Measurements from ENCODE around the gene SPPL2A. TPM values are rescaled to one million over a fixed set of nuclear protein-coding genes. Genes with fewer than 3 reads are reported as not detected.

SPPL2A gene
- total RNA-seq, 4 donors from 2014 or later, result 63.8 to 128 (median 100) TPM

GRCh38 chr15:50687302-50687902 lies 78.1 kb downstream of the SPPL2A start:
- DNase-seq, result no peak
- Histone ChIP-seq H3K9me3 (no peaks in the 10 kb centered on the region), H3K4me1 (peaks cover 6 to 49% (median 28%) of the 10 kb centered on the region in 3 donors), H3K4me3 (peak overlapping the region; percentile 46 to 86 (median 72)), H3K27me3 (no peaks in the 10 kb centered on the region), H3K27ac (peak overlapping the region; percentile 82 to 97 (median 91)), H3K36me3 (peaks cover 0 to 3% (median 0%) of the 10 kb centered on the region in 3 donors)
- TF ChIP-seq CTCF (IDR thresholded peaks at IDR 0.05) (no peak), POLR2A (IDR thresholded peaks at IDR 0.05) (no peak)
- 38 to 60% methylated on average over 10 of the region's 10 CpGs for WGBS, 2 donors
- intact Hi-C loops (cut with DNase I), result loop anchor here (2.0 to 10.0 kb wide), 2 partner anchors 77 to 187 kb away; partner anchors contain the start of gene SPPL2A

- intact Hi-C loops (cut with DNase I), result loop anchor here (2.0 to 10.0 kb wide), 2 partner anchors 78 to 188 kb away; partner anchors contain the start of gene SPPL2A
- H3K4me3 ChIP-seq, result peak within 1 kb of the TSS; percentile 46 to 86 (median 72)
- H3K27ac ChIP-seq, result peak within 1 kb of the TSS; percentile 82 to 97 (median 91)
- H3K9me3 ChIP-seq, result no peaks in the 10 kb centered on the region
- peaks cover 6 to 52% (median 28%) of the 10 kb centered on the region in 3 donors for H3K4me1 ChIP-seq
- H3K27me3 ChIP-seq, result no peaks in the 10 kb centered on the region
- H3K36me3 ChIP-seq, result peaks cover 0 to 3% (median 0%) of the 10 kb centered on the region in 3 donors
- WGBS, 2 donors, result 0% methylated on average over 10 to 14 of the region's 80 CpGs
- peak; percentile 62 for DNase-seq
- TF ChIP-seq CTCF (IDR thresholded peaks at IDR 0.05), result peak in 1 of 6 experiments; percentile 14
- TF ChIP-seq POLR2A (IDR thresholded peaks at IDR 0.05), result peak in 3 of 4 donors; percentile 48 to 80 (median 60)
Observed at GRCh38 chr15:50686469-50687301, 78.8 kb downstream of the SPPL2A start, which contains the start of gene TRPM7. TSS of gene TRPM7 (minus strand) at chr15:50686797. CDS start at chr15:50686533, 264 bp downstream.

- no peak for DNase-seq
- peaks cover 0 to 3% (median 0%) of the 10 kb centered on the region in 3 donors for H3K36me3 ChIP-seq
- no peaks in the 10 kb centered on the region for H3K27me3 ChIP-seq
- intact Hi-C loops (cut with DNase I), result loop anchor here (2.0 to 10.0 kb wide), 2 partner anchors 79 to 189 kb away; partner anchors contain the start of gene SPPL2A
- no peaks in the 10 kb centered on the region for H3K9me3 ChIP-seq
- TF ChIP-seq CTCF (IDR thresholded peaks at IDR 0.05) (no peak), POLR2A (IDR thresholded peaks at IDR 0.05) (no peak)
- peaks cover 6 to 58% (median 28%) of the 10 kb centered on the region in 3 donors for H3K4me1 ChIP-seq
- peak overlapping the region; percentile 82 to 97 (median 91) for H3K27ac ChIP-seq
- 0 to 4% methylated on average over 3 to 17 of the region's 30 CpGs for WGBS, 2 donors
- peak overlapping the region; percentile 46 to 86 (median 72) for H3K4me3 ChIP-seq
Observed at GRCh38 chr15:50685976-50686468, 79.5 kb downstream of the SPPL2A start.

GRCh38 chr15:50685191-50685975 lies 80.1 kb downstream of the SPPL2A start:
- WGBS, 2 donors, result 30 to 38% methylated on average over 20 to 22 of the region's 22 CpGs

More at GRCh38 chr15:50685191-50685975, 80.1 kb downstream of the SPPL2A start:
- intact Hi-C loops (cut with DNase I), result loop anchor here (10.0 kb wide), 1 partner anchor 189 kb away; no protein-coding TSS in a partner anchor
- no peak for TF ChIP-seq POLR2A (IDR thresholded peaks at IDR 0.05)
- no peak for TF ChIP-seq CTCF (IDR thresholded peaks at IDR 0.05)
- Histone ChIP-seq H3K36me3 (peaks cover 0 to 3% (median 0%) of the 10 kb centered on the region in 3 donors), H3K9me3 (no peaks in the 10 kb centered on the region), H3K4me1 (peaks cover 6 to 62% (median 28%) of the 10 kb centered on the region in 3 donors), H3K27me3 (no peaks in the 10 kb centered on the region), H3K27ac (peak overlapping the region; percentile 82 to 97 (median 91)), H3K4me3 (peak overlapping the region; percentile 46 to 86 (median 72))
- DNase-seq, result no peak
